Vagina (tissue), 2 donors: Measurements from ENCODE around the gene PRRG1. TPM values are rescaled to one million over a fixed set of nuclear protein-coding genes. Genes with fewer than 3 reads are reported as not detected.

Experiments
- DNase-seq, 2 donors: peaks; one replicate each; pipeline ENCODE4 v3.0.0-alpha.2; 2017; ENCODE audit errors: extremely low spot score in 2 of 2
- H3K27ac ChIP-seq: fragments of 200-600 bp; sonication (generic); one replicate; pipeline ENCODE4 v1.5.1; 2019
- H3K27me3 ChIP-seq: fragments of 200-600 bp; sonication (generic); one replicate; pipeline ENCODE4 v1.5.1; 2019
- H3K36me3 ChIP-seq, 2 donors: fragments of 200-600 bp; sonication (generic); one replicate each; pipeline ENCODE4 v1.5.1; 2017 to 2019
- H3K4me1 ChIP-seq: fragments of 200-600 bp; sonication (generic); one replicate; pipeline ENCODE4 v1.5.1; 2019
- H3K4me3 ChIP-seq, 2 donors: fragments of 200-600 bp; sonication (generic); 1 replicate in 1 of 2; 2 replicates in 1 of 2; pipeline ENCODE4 v1.5.1; 2016 to 2019
- H3K9me3 ChIP-seq: fragments of 200-600 bp; sonication (generic); one replicate; pipeline ENCODE4 v1.5.1; 2019
- POLR2A ChIP-seq, 2 donors: fragments of 450-650 bp; IDR thresholded peaks; one replicate each; pipeline ENCODE4 v1.6.1; 2017; ENCODE audit warnings: antibody characterized with exemption in 2 of 2, mild to moderate bottlenecking in 2 of 2, moderate library complexity in 2 of 2
- POLR2AphosphoS5 ChIP-seq, 2 donors: sonication (generic); formaldehyde crosslinking; IDR thresholded peaks; one replicate each; pipeline ENCODE4 v1.9.0; 2017; ENCODE audit warnings: antibody characterized with exemption in 2 of 2, mild to moderate bottlenecking in 2 of 2, low read depth in 1 of 2; ENCODE audit not compliant: insufficient read depth in 1 of 2
- intact Hi-C: fragments of 100-400 bp; cut with DNase I; formaldehyde crosslinking; loops from one replicate; pipeline ENCODE4 v1.15.1; 2023
- total RNA-seq: library from RNA; depleted of rRNA; stranded (reverse); fragments of >200 nt; gene quantifications from one replicate; pipeline ENCODE4 v1.2.3, GENCODE V29; 2016
- TF ChIP-seq, protein P1 (sequence below), 3 experiments: fragments of 450-650 bp in 2 of 3; fragments of 200-600 bp in 1 of 3; sonication (generic) in 1 of 3; IDR thresholded peaks; one replicate each; pipeline ENCODE4 v1.5.1; 2017 to 2019; ENCODE audit warnings: antibody characterized with exemption in 3 of 3, mild to moderate bottlenecking in 2 of 3, moderate library complexity in 2 of 3

PRRG1 gene
- total RNA-seq, 1 donor from 2014 or later = 9.8 TPM

DNA sequence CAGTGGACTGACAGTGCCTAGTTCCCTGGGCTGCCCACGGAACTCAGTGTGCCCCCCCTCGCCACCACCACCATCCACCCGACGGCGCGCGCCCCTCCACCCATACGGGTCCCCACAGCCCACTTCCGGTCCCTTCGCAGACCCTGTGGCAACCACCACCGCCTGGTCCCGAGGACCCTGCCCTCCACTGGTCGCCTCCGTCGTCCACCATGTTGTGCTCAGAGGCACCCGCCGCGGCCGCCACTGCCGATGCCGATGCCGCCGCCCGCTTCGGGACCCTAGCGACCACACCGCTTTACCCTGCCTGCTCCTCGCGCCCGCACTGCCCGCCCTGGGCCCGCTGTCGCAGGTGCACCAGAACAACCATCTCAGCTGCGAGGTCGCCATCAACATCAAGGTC lies 155.8 kb downstream of the PRRG1 start:
- TF ChIP-seq POLR2AphosphoS5 (IDR thresholded peaks at IDR 0.05; ENCODE audit: insufficient read depth in 1 of 2, low read depth in 1 of 2) (no peak), POLR2A (IDR thresholded peaks at IDR 0.05) (no peak)
- TF ChIP-seq, protein P1, sequence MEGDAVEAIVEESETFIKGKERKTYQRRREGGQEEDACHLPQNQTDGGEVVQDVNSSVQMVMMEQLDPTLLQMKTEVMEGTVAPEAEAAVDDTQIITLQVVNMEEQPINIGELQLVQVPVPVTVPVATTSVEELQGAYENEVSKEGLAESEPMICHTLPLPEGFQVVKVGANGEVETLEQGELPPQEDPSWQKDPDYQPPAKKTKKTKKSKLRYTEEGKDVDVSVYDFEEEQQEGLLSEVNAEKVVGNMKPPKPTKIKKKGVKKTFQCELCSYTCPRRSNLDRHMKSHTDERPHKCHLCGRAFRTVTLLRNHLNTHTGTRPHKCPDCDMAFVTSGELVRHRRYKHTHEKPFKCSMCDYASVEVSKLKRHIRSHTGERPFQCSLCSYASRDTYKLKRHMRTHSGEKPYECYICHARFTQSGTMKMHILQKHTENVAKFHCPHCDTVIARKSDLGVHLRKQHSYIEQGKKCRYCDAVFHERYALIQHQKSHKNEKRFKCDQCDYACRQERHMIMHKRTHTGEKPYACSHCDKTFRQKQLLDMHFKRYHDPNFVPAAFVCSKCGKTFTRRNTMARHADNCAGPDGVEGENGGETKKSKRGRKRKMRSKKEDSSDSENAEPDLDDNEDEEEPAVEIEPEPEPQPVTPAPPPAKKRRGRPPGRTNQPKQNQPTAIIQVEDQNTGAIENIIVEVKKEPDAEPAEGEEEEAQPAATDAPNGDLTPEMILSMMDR (IDR thresholded peaks at IDR 0.05) = no peak
- intact Hi-C loops = no loop called here

More for the DNA sequence above, 155.8 kb downstream of the PRRG1 start:
- no peaks in the 10 kb centered on the region for H3K27me3 ChIP-seq
- no peaks in the 10 kb centered on the region for H3K4me1 ChIP-seq
- DNase-seq = no peak
- H3K4me3 ChIP-seq = no peak overlapping the region
- no peaks in the 10 kb centered on the region for H3K36me3 ChIP-seq
- no peak overlapping the region for H3K27ac ChIP-seq
- H3K9me3 ChIP-seq = no peaks in the 10 kb centered on the region

Other genes with a start within 250 kb of the PRRG1 start
- 2.5 TPM for gene LANCL3, start 222.3 kb downstream of the PRRG1 start, total RNA-seq